Stimulated activated CD4-positive, alpha-beta T cell treated with anti-CD3 and anti-CD28 coated beads, Interleukin-1b, Interleukin-23, amount 100 ng/mL, for 4 hours (primary cell): ENCODE results near the gene VKORC1.
"Not testable (repeated sequence)": the region's sequence is repeated elsewhere in the genome, so short reads cannot be mapped to it uniquely, and the experiment has no call there.

ENCODE experiments used
- DNase-seq, 2 donors: peaks; one replicate each; pipeline ENCODE4 v3.0.0-alpha.2; 2020; ENCODE audit warnings: low read depth in 2 of 2

VKORC1 gene

DNA sequence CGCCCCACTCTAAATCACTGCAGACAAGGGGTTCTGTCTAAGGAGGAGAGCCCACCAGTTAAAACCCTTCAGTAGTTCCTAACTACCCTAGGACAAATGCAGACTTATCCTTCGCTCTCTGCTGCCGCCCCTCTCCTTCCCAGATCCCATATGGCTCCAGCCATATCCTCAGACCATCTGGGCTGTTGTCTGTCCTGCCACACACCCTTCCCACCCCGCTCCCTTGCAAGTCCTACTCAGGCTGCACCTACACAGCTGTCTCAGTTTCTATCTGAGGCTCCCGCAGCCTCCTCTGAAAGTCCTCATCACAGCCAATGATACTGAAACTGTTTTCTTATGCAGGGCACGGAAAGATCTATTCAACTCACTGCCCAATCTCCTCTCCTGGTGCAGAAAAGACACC, 12.9 kb upstream of the VKORC1 start:
- no peak for DNase-seq

DNA sequence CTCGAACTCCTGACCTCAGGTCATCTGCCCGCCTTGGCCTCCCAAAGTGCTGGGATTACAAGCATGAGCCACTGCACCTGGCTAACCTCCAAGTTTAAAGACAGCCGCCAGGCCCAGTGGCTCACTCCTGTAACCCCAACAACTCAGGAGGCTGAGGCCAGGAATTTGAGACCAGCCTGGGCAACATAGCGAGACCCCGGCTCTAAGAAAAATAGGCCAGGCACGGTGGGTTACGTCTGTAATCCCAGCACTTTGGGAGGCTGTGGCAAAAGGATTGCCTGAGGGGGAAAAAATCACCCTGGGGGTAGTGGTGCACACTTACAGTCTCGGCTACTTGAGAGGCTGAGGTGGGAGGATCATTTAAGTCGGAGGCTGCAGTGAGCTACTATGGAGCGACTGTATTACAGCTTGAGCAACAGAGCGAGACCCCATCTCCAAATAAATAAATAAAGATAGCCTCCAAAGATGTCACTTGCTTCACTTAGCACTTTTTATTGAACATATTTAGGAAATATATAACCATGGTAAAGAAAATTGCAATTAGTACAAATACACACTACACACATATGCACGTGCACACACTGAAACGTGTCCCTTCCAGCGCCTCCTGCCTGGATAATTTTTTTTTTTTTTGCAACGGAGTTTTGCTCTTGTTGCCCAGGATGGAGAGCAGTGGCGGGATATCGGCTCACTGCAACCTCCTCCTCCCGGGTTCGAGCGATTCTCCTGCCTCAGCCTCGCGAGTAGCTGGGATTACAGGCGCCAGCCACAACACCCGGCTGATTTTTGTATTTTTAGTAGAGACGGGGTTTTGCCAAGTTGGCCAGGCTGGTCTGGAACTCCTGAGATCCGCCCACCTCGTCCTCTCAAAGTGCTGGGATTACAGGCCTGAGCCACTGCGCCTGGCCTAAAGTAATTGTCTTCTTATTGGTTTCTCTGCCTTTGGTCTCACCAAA, 12.2 kb upstream of the VKORC1 start:
- DNase-seq, result no peak

DNA sequence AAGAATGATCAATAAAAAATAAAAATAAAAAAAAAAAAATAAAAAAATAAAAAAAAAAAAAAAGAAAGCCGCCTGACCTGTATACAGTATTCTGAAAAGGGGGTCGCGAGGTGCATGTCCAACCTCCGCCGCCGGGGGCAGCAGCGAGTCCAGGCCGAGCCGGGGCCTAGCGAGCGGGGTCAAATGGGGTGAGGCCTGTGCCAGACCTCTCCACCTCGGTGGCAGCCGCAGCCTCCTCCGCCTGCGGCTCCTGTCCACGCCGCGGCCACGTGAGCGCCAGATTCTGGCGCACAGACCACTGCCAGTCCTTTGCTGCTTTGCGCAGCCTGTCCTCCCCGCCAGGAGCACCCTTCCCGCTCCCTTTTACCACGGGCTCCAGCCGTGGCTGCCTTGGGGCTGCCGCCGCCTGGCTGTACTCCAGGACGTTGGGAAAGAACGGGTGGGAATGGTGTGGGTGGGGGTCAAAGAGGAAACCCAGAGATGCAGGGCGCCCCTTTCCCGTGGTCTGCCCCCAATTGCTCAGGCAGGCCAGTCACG, 11.1 kb upstream of the VKORC1 start:
- peak; percentile 71 to 80 for DNase-seq

DNA sequence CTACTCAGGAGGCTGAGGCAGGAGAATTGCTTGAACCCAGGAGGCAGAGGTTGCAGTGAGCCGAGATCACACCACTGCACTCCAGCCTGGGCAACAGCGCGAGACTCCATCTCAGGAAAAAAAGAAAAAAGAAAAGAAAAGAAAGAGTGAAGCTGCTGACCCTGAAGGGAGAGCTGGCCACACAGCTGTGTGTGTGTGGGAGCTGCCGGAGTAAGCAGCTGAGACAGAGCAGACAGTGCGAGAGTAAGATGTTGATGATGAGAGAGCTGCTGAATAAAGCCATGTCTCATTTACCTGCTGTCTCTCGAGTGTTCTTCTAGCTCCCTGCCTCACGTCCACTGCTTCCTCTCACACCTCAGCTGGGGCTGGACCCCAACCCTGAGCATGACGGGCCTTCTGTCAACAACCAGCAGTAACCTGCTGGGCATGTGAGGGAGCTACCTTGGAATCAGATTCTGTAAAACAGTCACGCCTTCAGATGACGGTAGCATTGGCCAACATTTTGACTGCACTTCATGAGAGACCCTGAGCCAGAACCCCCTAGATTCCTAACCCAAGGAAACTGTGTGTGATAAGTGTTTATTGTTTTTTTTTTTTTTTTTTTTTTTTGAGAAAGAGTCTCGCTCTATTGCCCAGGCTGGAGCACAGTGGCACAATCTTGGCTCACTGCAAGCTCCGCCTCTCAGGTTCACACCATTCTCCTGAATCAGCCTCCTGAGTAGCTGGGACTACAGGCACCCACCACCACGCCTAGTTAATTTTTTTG, 6.5 kb upstream of the VKORC1 start:
- not testable (repeated sequence) for DNase-seq

DNA sequence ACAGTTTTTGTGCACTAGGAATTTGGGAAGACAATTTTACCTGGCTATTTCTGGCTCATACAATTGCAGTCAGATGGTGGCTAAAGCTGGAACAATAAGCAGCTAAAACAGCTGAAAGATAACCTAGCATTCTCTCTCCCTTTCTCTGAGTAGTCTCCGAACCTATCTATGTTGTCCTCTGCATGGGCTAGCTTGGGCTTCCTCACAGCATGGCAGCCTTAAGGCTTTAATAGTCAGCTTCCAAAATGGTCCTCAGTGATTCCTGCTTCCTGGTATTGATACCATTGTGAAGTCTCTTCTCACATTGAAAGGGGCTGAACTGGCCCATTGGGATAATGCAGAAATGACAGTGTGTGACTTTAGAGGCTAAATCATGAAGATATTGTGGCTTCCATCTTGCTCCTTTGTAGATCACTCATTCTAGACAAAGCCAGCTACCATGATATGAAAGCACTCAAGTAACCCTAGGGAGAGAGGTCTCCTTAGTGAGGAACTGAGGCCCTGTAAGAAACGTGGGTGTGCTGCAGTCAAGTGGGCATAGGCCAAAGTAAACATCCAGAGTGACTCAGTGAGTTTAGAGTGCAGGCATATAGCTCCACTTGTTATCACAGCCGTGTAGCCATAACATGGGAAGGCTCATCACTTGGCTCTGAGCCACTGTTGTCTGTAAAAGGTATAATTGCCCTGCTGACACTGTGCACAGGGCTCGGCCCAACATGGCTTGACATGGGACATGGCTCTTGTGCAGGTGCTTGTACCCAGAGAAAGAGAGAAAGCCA, 5.5 kb upstream of the VKORC1 start:
- no peak for DNase-seq

DNA sequence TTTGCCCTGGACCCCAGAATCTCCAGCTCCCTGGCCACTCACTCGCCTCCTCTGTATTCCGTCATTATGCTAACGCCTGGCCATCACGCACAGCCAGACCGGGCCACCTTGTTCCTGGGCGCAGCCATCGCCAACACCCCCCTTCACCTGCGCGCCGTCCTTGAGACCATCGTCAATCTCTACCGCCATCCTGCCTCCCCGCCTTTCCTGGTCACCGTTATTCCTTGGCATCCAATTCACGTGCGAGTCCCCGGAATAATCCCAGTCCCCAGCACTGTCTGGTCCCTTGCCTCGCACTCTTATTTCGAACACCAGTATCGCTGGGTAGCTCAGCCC, 541 bp downstream of the VKORC1 start:
- DNase-seq, result no peak

DNA sequence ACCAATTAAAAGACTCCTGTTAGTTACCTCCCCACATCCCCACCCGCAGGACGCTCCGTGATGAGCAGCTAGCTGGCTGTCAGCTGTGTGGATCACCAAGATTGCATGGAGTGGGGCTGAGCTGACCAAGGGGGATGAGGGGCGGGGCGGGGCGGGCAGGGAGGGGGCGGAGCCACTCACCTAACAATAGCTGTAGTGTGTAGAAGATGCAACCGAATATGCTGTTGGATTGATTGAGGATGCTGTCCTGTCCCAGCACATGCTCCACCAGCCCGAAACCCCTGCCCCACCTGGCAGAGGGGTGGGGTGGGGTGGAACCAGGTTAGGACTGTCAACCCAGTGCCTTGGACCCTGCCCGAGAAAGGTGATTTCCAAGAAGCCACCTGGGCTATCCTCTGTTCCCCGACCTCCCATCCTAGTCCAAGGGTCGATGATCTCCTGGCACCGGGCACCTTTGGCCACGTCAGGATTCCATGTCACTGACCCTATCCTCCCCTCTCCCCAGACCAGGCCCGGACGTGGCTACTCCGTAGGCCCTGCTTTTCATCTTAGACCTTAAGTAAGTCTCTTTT, 1.4 kb downstream of the VKORC1 start:
- no peak for DNase-seq

DNA sequence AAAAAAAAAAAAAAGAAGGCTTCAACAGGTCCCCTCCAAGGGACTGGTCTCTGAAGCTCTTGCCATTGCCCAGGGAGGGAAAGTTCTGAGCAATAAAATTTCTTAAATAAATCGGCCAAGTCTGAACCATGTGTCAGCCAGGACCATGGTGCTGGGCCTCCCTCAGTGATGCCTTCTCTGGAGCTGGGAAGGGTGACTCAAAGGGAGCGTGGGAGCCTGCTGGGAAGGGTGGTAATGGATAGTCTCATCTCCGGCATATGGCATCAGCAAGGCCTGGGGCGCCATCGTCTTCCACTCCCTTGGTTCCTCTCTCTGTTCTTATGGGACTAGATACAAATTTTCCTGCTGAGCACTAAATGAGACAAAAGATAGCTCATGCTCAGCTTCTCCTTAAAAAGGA, 2.3 kb downstream of the VKORC1 start:
- no peak for DNase-seq

DNA sequence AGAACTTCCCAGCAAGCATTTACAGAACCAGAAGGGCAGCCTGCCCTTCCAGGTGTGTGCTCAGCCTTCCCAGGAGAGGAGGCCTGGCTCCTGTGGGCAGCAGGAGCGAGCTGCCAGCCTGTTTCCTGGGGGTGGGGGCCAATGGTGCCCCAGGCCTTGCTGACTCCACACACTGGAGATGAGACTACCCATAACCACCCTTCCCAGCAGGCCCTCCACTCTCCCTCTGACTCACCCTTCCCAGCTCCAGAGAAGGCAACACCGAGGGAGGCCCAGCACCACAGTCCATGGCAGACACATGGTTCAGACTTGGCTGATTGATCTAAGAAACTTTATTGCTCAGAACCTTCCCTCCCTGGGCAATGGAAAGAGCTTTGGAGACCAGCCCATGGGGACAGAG, 4.1 kb downstream of the VKORC1 start:
- no peak for DNase-seq

DNA sequence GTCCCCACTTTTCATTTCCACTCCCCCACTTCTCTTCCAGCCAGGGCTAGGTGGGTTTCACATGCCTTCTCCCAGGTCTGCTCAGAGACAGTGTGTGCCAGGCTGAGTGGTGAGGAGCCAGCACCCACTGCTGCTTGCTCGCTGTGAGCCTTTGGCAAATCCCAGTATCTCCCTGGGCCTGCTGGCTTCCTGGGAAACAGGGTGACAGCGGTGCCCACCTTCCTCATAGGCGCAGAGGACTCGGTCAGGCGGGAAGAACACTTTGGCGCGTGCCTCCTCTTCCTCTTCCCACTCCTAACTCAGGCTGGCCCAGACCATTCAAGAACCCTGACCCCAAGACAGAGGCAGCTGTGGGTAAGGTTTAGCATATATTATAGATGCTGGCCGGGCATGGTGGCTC, 5.4 kb downstream of the VKORC1 start:
- no peak for DNase-seq

DNA sequence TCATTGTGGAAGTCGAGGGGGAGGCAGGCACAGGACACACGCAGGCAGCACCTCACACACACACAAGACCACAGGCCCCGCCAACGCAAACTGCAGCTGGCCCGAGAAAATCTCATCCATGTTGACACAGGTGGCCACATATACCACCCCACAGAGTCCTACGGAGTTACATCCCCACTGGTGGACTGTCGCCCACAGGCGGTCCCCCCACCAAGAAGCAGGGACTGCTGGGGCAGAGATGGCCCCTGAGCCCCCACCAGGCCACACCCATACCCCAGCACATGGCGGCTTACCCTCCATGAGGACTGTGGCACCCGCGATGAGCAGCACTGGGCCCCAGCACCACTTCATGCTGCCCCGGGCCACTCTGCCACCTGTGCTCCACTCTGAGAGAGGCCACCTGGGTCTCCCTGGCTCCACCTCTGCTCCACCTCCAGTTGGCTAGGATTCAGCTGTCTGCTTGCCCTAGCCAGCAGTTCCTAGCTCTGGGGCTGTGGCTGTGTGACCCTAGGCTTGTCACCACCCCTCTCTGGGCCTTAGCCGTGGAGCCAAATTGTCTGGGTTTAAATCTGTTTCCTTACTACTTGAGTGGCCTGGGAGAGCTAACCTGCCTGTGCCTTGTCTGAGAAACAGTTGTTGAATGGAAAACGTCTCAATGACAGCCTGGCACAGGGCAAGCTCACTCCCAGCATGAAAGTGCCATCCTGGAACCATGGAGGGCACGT, 6.0 kb downstream of the VKORC1 start, which contains the start of gene PRSS53:
Gene PRSS53 (minus strand): TSS at position 485 of the 725 bp plus-strand sequence. CDS start 134 bp downstream, at position 351.
- DNase-seq, result no peak

DNA sequence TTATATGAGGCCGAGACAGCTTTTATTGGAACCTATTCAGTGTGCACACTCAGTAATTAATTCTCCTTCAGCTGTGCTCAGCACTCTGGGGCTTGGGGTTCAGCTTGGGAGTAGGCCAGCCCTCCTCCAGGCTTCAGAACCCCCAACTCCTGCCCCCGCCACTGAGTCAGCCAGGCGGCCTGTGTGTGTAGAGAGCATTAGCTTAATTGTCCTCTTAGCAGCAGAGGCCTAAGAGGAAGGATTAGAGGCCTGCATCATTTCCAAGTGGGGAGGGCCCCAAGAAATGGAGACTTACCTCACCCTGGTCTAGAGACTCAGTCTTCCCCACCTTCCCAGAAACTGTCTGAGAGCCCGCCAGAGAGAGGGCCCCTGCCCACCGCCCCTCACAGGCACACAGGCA, 6.6 kb downstream of the VKORC1 start:
- no peak for DNase-seq

DNA sequence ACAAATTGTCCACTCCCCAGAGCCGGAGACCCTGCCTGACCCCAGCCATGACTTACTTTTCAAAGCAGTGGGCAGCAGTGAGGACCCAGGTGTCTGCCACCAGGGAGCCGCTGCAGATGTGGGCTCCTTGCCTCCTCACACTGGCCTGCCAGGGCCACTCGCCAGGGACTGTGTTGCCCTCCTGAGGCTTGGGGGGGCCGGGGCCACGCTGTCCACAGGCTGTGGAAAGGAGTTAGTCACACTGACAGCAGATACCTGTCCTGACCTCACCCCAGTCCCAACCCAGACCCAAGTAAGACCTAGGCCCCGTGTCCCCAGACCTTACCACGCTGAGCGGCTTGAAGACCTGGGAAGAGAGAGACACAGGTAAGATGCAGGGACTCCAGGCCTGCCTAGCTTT, 7.1 kb downstream of the VKORC1 start:
- no peak for DNase-seq

DNA sequence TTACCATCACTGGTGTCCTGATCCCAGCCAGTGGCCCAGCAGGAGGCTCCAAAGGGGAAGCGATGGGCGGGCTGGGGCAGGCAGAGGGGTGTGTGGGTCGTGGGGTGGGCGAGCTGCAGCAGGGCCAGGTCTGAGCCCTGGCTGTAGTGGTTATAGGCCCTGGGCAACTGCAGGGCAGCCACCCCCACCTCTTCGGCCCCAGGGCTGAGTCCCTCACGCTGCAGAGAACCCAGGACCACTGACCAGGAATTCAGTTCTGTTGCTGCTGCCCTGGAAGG, 8.0 kb downstream of the VKORC1 start:
- DNase-seq, result no peak

DNA sequence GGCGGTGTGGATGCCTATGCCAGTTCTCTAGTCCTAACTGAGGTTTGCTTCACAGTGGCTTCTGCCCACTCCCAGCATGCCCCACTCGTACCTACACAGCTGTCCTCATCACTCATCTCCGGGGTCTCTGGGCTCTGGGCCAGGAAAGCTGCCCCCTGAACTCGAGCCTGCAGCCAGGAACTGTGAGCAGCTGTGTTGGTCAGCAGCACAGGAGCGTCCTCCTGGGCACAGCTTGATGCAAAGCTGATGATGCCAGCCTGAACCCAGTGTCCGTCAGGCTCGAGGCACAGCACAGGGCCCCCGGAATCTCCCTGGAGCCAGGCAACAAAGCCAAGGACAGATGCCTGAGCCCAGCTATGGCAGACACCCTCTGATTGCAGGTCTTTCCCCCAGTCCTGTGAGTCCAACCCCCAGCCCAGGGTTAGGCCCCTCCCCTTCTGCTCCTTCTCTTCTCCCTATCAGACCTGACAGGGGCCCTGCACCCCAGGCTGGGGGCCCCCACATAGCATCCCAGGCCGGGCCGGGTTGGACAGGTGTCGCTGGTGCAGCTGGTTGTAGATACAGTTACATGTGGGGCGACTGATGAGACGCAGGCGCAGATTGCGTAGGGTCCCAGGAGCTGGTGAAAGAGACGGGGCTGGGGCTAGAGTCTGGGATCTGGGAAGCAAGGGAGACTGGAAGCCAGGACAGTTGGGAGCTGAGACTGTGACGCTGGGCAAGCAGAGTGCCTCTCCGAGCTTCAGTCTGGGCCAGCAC, 8.5 kb downstream of the VKORC1 start:
- DNase-seq, result no peak

DNA sequence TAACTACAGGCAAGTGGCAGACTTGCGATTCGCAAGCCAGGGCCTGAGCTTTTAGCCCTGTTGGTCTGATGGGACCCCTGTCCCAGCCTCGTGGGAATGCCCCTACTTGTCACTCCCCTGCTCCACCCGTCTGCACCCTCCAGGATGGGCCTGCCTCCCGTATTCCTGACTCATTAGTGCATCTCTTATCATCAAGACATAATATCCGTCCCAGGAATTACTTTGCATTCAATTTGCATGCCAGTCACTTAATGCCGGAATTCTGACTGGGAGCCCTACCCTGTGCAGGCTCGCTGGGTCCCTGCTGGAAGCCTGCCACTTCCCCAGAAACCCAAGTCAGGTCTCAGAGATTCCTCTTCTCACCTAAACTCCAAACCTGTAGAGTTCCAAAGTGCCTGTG, 9.2 kb downstream of the VKORC1 start:
- DNase-seq, result no peak

DNA sequence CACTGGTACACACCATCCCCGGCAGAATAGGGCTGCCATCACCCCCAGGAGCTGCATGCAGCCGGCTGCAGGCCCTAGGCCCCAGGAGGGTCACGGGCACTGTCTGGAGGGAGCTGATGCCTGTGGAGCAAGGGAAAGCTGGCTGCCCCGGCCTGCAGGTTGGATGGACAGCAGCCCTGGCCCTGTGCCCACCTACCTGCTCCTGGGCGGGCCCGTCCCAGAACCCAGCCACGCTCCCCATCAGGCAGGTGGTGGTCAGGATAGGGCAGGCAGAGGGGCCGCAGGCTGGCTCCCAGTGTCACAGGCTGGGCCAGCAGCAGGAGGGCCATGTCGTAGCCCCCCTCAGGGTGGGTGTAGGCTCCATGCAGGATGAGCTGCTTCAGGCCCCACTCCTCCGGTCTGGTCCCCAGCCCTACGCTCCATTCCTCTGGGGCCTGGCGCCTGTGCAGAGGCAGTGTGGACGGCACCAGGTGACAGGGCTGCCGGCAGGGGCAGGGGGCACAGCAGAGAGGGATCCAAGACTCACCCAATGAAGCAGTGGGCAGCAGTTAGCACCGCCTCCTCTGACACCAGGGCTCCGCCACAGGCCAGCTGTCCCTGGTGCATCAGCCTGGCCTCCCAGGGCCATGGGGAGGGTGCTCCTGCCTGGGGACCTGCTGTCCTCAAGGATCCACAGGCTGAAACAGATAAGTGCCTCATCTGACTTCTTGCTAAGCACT, 9.9 kb downstream of the VKORC1 start:
- no peak for DNase-seq

DNA sequence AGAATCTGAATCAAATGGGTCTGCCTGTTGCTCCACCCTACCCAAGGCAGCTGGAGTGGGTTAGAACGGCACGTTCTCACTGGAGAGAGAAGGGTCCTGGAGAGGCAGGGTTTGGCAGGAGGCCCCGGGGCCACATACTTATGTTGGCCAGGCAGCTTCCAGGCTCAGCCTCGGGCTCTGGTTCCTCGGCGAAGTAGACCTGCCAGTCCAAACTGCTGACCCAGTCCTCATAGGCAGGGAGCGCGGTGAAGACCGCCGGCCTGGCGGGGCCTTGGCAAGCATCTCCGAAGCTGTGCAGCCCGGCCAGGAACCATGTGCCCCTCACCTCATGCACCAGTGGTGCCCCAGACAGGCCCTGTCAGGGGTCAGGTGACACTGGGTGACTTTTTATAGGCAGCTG, 10.6 kb downstream of the VKORC1 start:
- no peak for DNase-seq

DNA sequence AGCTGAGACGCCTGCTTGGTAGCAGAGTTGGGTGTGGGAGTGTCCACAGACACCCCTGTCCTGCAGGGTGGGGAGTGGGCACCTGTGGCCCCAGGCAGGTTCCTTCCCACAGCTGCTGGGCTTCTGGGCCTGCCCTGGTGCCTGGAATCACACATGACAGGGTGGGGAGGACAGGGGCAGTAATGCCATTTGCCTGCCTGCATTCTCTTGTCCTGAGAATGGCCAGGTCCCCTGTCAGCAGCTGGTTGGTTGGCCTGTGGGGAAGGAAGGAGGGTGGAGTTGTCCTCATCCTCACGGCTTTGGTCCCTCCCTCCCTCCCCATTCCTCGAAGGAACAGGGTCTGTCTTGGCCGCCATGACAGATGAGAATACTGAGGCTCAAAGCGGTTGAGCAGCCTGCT, 11.0 kb downstream of the VKORC1 start:
- no peak for DNase-seq

DNA sequence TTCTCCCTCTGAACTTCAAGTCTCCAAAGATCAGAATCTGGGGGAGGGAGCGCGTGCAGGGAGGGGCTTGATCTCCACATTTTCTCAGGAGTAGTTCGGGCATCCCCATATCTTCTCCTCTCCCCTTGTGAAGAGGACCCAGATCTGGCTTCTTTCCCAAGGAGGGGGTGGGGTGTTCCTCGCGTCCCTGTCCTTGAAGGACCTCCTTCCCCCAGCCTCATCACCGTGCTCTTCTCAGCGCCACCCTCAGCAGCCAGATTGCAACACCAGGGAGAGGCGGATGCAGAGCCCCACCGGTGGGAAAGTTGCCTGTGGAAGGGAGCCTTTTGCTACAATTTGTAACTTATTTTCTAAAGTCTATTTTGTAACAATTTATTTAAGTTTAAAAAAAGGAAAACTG, 11.5 kb downstream of the VKORC1 start:
- no peak for DNase-seq
